IPS DF 6.9 (cell line): Measurements from ENCODE around the gene ACAP2.

ENCODE experiments used
- DNase-seq: peaks from one replicate; pipeline ENCODE4 v3.0.0-alpha.2; 2013; ENCODE audit warnings: low read depth, low spot score
- H3K27ac ChIP-seq: one replicate; pipeline ENCODE4 v1.5.1; 2013; ENCODE audit warnings: low read length, control low read depth
- H3K27me3 ChIP-seq: 2 replicates; pipeline ENCODE4 v1.6.1; 2013; ENCODE audit warnings: mild to moderate bottlenecking, low read length; ENCODE audit not compliant: control insufficient read depth, insufficient read depth
- H3K36me3 ChIP-seq: 2 replicates; pipeline ENCODE4 v1.6.1; 2013; ENCODE audit warnings: low read length; ENCODE audit not compliant: control insufficient read depth, insufficient read depth
- H3K4me1 ChIP-seq: 2 replicates; pipeline ENCODE4 v1.6.1; 2013; ENCODE audit warnings: low read length; ENCODE audit not compliant: control insufficient read depth, insufficient read depth
- H3K4me3 ChIP-seq: 2 replicates; pipeline ENCODE4 v1.5.1; 2013; ENCODE audit warnings: mild to moderate bottlenecking, low read length
- H3K9me3 ChIP-seq: 2 replicates; pipeline ENCODE4 v1.6.1; 2013; ENCODE audit warnings: low read length, inconsistent platforms; ENCODE audit not compliant: control insufficient read depth, insufficient read depth
- WGBS: extraction: QIAGEN DNeasy Blood & Tissue Kit; methylation state at CpG from one replicate; pipeline ENCODE4 v1.1.7; 2013; ENCODE audit warnings: mixed read lengths, missing lambda C conversion rate; ENCODE audit not compliant: insufficient read length, insufficient coverage; 5-methylcytosine and 5-hydroxymethylcytosine counted together

The ACAP2 gene

GRCh38 chr3:195260280-195260905 lies 182.4 kb downstream of the ACAP2 start:
- peaks cover 6% of the 10 kb centered on the region for H3K4me1 ChIP-seq
- H3K36me3 ChIP-seq, result no peaks in the 10 kb centered on the region
- no peak for DNase-seq
- H3K27me3 ChIP-seq, result no peaks in the 10 kb centered on the region
- no peak overlapping the region for H3K27ac ChIP-seq
- peak overlapping the region; percentile 63; the same call in 1 of the 2 replicates for H3K4me3 ChIP-seq
- WGBS, result no CpG with 5 or more reads among the region's 41 CpGs
- no peaks in the 10 kb centered on the region for H3K9me3 ChIP-seq

- no peak for DNase-seq
- no CpG with 5 or more reads among the region's 82 CpGs for WGBS
- H3K27ac ChIP-seq, result no peak overlapping the region
- no peaks in the 10 kb centered on the region for H3K27me3 ChIP-seq
- no peaks in the 10 kb centered on the region for H3K9me3 ChIP-seq
- peak overlapping the region; percentile 63 for H3K4me3 ChIP-seq
- H3K4me1 ChIP-seq, result peaks cover 9% of the 10 kb centered on the region
- H3K36me3 ChIP-seq, result no peaks in the 10 kb centered on the region
Observed at GRCh38 chr3:195259475-195260279, 183.1 kb downstream of the ACAP2 start.

- Histone ChIP-seq H3K27me3 (no peaks in the 10 kb centered on the region), H3K9me3 (no peaks in the 10 kb centered on the region), H3K27ac (no peak overlapping the region), H3K4me1 (peaks cover 12% of the 10 kb centered on the region), H3K36me3 (no peaks in the 10 kb centered on the region), H3K4me3 (no peak overlapping the region)
- no CpG with 5 or more reads among the region's 7 CpGs for WGBS
- no peak for DNase-seq
Observed at GRCh38 chr3:195259154-195259474, 183.7 kb downstream of the ACAP2 start.

GRCh38 chr3:195258449-195259153 lies 184.2 kb downstream of the ACAP2 start:
- Histone ChIP-seq H3K4me3 (no peak overlapping the region), H3K9me3 (no peaks in the 10 kb centered on the region), H3K36me3 (no peaks in the 10 kb centered on the region), H3K4me1 (peaks cover 12% of the 10 kb centered on the region), H3K27me3 (no peaks in the 10 kb centered on the region), H3K27ac (no peak overlapping the region)
- no CpG with 5 or more reads among the region's 14 CpGs for WGBS
- DNase-seq, result no peak

- Histone ChIP-seq H3K36me3 (no peaks in the 10 kb centered on the region), H3K27ac (no peak overlapping the region), H3K4me1 (peaks cover 12% of the 10 kb centered on the region), H3K4me3 (no peak overlapping the region), H3K27me3 (no peaks in the 10 kb centered on the region), H3K9me3 (no peaks in the 10 kb centered on the region)
- DNase-seq, result no peak
- WGBS, result no CpG with 5 or more reads among the region's 16 CpGs
Observed at GRCh38 chr3:195257454-195258448, 185.1 kb downstream of the ACAP2 start.

- DNase-seq, result no peak
- Histone ChIP-seq H3K4me1 (peaks cover 12% of the 10 kb centered on the region), H3K27me3 (no peaks in the 10 kb centered on the region), H3K4me3 (no peak overlapping the region), H3K9me3 (no peaks in the 10 kb centered on the region), H3K27ac (no peak overlapping the region), H3K36me3 (no peaks in the 10 kb centered on the region)
- WGBS, result no CpG with 5 or more reads among the region's 19 CpGs
Observed at GRCh38 chr3:195256639-195257453, 186.0 kb downstream of the ACAP2 start.

- WGBS, result no CpG with 5 or more reads among the region's 22 CpGs
- H3K4me3 ChIP-seq, result no peak overlapping the region
- peaks cover 18% of the 10 kb centered on the region for H3K4me1 ChIP-seq
- H3K36me3 ChIP-seq, result no peaks in the 10 kb centered on the region
- no peaks in the 10 kb centered on the region for H3K9me3 ChIP-seq
- no peak overlapping the region for H3K27ac ChIP-seq
- no peak for DNase-seq
- no peaks in the 10 kb centered on the region for H3K27me3 ChIP-seq
Observed at GRCh38 chr3:195255571-195256501, 187.0 kb downstream of the ACAP2 start.

GRCh38 chr3:195255176-195255500 lies 187.7 kb downstream of the ACAP2 start:
- no peak for DNase-seq
- peaks cover 19% of the 10 kb centered on the region for H3K4me1 ChIP-seq
- H3K9me3 ChIP-seq, result no peaks in the 10 kb centered on the region
- no peak overlapping the region for H3K27ac ChIP-seq
- H3K27me3 ChIP-seq, result no peaks in the 10 kb centered on the region
- no peak overlapping the region for H3K4me3 ChIP-seq
- H3K36me3 ChIP-seq, result no peaks in the 10 kb centered on the region
- no CpG with 5 or more reads among the region's 13 CpGs for WGBS
